ENCODE data around the gene CES4A.

The CES4A gene

DNA sequence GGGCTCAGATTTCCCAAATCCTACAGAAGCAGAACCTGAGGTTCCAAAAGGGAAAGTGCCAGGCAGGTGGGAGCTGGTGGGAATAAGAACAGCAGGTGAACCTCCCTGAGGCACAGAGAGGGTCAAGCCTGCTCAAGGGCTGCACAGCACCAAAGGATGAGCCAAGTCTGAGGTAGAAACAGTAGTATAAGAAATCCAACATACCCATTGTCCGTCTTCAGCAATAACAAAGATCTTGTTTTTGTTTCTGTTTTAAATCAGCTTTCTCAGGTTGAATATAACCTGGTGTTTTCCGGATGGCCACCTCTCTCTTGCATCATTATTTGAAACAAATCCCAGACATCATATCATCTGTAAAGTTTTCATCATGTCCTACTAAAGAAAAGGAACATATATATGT, 38.0 kb upstream of the CES4A start:
- H2AFZ ChIP-seq = no peak overlapping the region
- no peak overlapping the region for H3K4me3 ChIP-seq (ENCODE audit: low read depth, low read length)
- H3K36me3 ChIP-seq (ENCODE audit: control insufficient read depth, insufficient read depth, low read length) = no peaks in the 10 kb centered on the region
- no peaks in the 10 kb centered on the region for H3K79me2 ChIP-seq
- no peaks in the 10 kb centered on the region for H3K27me3 ChIP-seq (ENCODE audit: control insufficient read depth, insufficient read depth, low read length)
- no peak overlapping the region for H3K27ac ChIP-seq
- H3K9me3 ChIP-seq (ENCODE audit: control insufficient read depth, low read length) = no peaks in the 10 kb centered on the region
- H3K9ac ChIP-seq = no peak overlapping the region
- H3K4me2 ChIP-seq (ENCODE audit: low read length) = no peak overlapping the region
- TF ChIP-seq, protein P1, sequence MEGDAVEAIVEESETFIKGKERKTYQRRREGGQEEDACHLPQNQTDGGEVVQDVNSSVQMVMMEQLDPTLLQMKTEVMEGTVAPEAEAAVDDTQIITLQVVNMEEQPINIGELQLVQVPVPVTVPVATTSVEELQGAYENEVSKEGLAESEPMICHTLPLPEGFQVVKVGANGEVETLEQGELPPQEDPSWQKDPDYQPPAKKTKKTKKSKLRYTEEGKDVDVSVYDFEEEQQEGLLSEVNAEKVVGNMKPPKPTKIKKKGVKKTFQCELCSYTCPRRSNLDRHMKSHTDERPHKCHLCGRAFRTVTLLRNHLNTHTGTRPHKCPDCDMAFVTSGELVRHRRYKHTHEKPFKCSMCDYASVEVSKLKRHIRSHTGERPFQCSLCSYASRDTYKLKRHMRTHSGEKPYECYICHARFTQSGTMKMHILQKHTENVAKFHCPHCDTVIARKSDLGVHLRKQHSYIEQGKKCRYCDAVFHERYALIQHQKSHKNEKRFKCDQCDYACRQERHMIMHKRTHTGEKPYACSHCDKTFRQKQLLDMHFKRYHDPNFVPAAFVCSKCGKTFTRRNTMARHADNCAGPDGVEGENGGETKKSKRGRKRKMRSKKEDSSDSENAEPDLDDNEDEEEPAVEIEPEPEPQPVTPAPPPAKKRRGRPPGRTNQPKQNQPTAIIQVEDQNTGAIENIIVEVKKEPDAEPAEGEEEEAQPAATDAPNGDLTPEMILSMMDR (IDR thresholded peaks at IDR 0.05) = no peak
- H3K4me1 ChIP-seq = peaks cover 17% of the 10 kb centered on the region

- Histone ChIP-seq H3K9ac (no peak overlapping the region), H3K36me3 (ENCODE audit: control insufficient read depth, insufficient read depth, low read length) (no peaks in the 10 kb centered on the region), H3K4me2 (ENCODE audit: low read length) (no peak overlapping the region), H3K4me3 (ENCODE audit: low read depth, low read length) (no peak overlapping the region), H3K9me3 (ENCODE audit: control insufficient read depth, low read length) (no peaks in the 10 kb centered on the region), H3K27ac (no peak overlapping the region), H2AFZ (no peak overlapping the region), H3K27me3 (ENCODE audit: control insufficient read depth, insufficient read depth, low read length) (no peaks in the 10 kb centered on the region), H3K4me1 (peaks cover 17% of the 10 kb centered on the region), H3K79me2 (no peaks in the 10 kb centered on the region)
- TF ChIP-seq, protein P1 (IDR thresholded peaks at IDR 0.05) = no peak
Measured at GRCh38 chr16:66950971-66951790, 37.2 kb upstream of the CES4A start.

GRCh38 chr16:66952430-66953110, 35.8 kb upstream of the CES4A start:
- no peak overlapping the region for H3K9ac ChIP-seq
- peaks cover 11% of the 10 kb centered on the region for H3K4me1 ChIP-seq
- no peak overlapping the region for H2AFZ ChIP-seq
- no peaks in the 10 kb centered on the region for H3K79me2 ChIP-seq
- no peak overlapping the region for H3K4me3 ChIP-seq (ENCODE audit: low read depth, low read length)
- H3K36me3 ChIP-seq (ENCODE audit: control insufficient read depth, insufficient read depth, low read length) = no peaks in the 10 kb centered on the region
- H3K4me2 ChIP-seq (ENCODE audit: low read length) = no peak overlapping the region
- H3K9me3 ChIP-seq (ENCODE audit: control insufficient read depth, low read length) = no peaks in the 10 kb centered on the region
- TF ChIP-seq, protein P1 (IDR thresholded peaks at IDR 0.05) = no peak
- no peaks in the 10 kb centered on the region for H3K27me3 ChIP-seq (ENCODE audit: control insufficient read depth, insufficient read depth, low read length)
- H3K27ac ChIP-seq = no peak overlapping the region

GRCh38 chr16:66953462-66954096, 34.8 kb upstream of the CES4A start:
- H3K36me3 ChIP-seq (ENCODE audit: control insufficient read depth, insufficient read depth, low read length) = no peaks in the 10 kb centered on the region
- TF ChIP-seq, protein P1 (IDR thresholded peaks at IDR 0.05) = no peak
- H2AFZ ChIP-seq = peak overlapping the region; percentile 35
- no peak overlapping the region for H3K4me2 ChIP-seq (ENCODE audit: low read length)
- no peak overlapping the region for H3K4me3 ChIP-seq (ENCODE audit: low read depth, low read length)
- H3K4me1 ChIP-seq = peaks cover 3% of the 10 kb centered on the region
- H3K79me2 ChIP-seq = no peaks in the 10 kb centered on the region
- no peaks in the 10 kb centered on the region for H3K9me3 ChIP-seq (ENCODE audit: control insufficient read depth, low read length)
- no peak overlapping the region for H3K9ac ChIP-seq
- no peak overlapping the region for H3K27ac ChIP-seq
- no peaks in the 10 kb centered on the region for H3K27me3 ChIP-seq (ENCODE audit: control insufficient read depth, insufficient read depth, low read length)

Data from parathyroid adenoma (tissue), 2 donors.